Adipose tissue (tissue), 3 donors: ENCODE data around the gene SNRNP27. TPM values are rescaled to one million over a fixed set of nuclear protein-coding genes. Genes with fewer than 3 reads are reported as not detected.

Experiments used
- H3K27ac ChIP-seq: one replicate; pipeline ENCODE4 v1.5.1; 2013; ENCODE audit warnings: low read depth, low read length
- WGBS, 3 donors: extraction: QIAGEN DNeasy Blood & Tissue Kit; methylation state at CpG; one replicate each; pipeline ENCODE4 v1.1.7; 2013; 5-methylcytosine and 5-hydroxymethylcytosine counted together
- polyA plus RNA-seq, 3 donors: library from polyadenylated mRNA; stranded (reverse); fragments of 200-250 nt; gene quantifications; one replicate each; pipeline ENCODE4 v1.2.3, GENCODE V29; 2013
- donor health status: healthy with polysubstance abuse.
- donor health status: Bipolar disorder and iron deficiency.
- donor health status: healthy.

Gene SNRNP27
- polyA plus RNA-seq, 3 donors: 17.9 to 70.9 (median 57.8) TPM

GRCh38 chr2:69914164-69914949, 20.6 kb downstream of the SNRNP27 start:
- WGBS, 3 donors: 0% methylated on average over 56 of the region's 56 CpGs
- peak overlapping the region; percentile 95 for H3K27ac ChIP-seq

- peak within 1 kb of the TSS; percentile 95 for H3K27ac ChIP-seq
- WGBS, 3 donors: 0 to 1% (median 0%) methylated on average over 78 to 81 of the region's 81 CpGs
Measured at GRCh38 chr2:69914950-69915945, 21.5 kb downstream of the SNRNP27 start, which contains the start of gene MXD1. TSS of gene MXD1 (plus strand) at chr2:69915109. CDS start at chr2:69915331, 222 bp downstream.

GRCh38 chr2:69916106-69916505, 22.4 kb downstream of the SNRNP27 start:
- WGBS, 3 donors: 29 to 42% (median 37%) methylated on average over 2 of the region's 2 CpGs
- H3K27ac ChIP-seq: no peak overlapping the region

DNA sequence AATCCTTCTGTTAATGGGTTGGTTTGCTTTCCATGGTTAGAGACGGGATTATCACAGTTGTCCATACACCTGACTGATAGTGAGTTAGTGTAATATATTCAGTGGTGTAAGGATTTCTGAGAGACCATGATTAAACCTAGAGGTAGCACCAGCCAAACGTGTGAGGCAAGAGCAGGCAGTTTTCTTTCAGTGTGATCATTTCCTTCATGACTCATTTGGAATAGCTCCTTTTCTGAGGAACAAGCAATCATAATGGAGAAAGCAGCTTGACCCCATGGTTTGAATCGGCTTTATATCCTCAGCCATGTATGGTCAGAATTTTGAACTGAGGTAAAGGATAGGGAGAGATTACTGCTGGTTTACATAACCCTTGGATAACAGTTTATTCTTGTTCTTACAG, 24.1 kb downstream of the SNRNP27 start:
- no peak overlapping the region for H3K27ac ChIP-seq
- 44 to 56% (median 45%) methylated on average over 3 of the region's 3 CpGs for WGBS, 3 donors

DNA sequence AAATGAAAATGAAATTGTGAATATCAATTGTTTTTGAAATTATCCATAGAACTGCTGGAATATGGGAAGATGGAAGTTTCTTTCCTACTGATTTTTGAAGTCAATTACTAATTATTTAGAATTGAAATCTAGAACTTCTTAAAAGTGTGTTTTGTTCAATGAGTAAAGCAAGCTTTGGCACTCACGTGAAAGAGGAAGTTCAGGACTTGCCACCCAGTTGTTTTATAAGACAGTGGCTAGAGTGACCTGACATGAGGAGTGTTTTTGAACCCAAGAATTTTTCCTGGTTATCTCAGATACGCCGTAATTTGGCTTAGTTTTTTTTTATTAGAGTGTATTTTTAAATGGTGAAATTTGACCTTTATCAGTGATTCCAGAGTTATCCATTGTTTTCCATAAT, 24.6 kb downstream of the SNRNP27 start:
- WGBS, 3 donors: 29 to 80% (median 31%) methylated on average over 3 of the region's 3 CpGs
- H3K27ac ChIP-seq: no peak overlapping the region

- no peak overlapping the region for H3K27ac ChIP-seq
- WGBS, 3 donors: 97 to 98% (median 97%) methylated on average over 3 of the region's 3 CpGs
Measured at GRCh38 chr2:69923116-69923515, 29.4 kb downstream of the SNRNP27 start.

DNA sequence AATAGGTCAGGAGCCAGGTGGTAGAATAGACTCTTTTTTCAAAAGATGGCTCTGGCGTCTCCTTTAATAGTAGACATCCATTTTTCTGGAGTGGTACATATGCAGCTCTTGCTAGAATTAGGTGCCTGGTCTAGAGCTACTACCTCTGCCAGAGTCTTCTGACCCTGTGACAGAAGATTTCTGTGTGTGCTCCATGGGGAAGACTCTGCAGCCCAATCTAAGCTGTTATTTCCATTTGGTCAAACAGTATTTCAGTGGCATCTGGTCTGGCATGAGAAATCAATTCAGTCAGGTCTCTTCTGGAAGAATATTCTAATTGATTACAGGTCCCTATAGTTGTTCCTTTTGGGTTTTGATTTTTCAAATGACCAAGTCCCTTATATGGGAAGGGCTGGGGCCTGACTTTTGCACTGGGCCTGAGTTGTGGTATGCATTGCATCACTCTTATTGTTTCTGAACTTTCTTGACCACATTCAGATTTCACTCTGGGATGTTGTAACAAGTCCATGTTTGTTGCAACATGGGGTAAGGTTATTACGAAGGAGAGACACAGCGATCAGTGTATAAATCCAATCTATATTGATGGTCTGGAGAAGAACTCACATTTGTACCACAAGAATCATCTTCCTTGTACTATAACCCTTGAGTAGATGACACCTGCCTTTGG, 33.2 kb downstream of the SNRNP27 start:
- WGBS, 3 donors: 42 to 92% (median 66%) methylated on average over 3 of the region's 3 CpGs

GRCh38 chr2:69931832-69932595, 38.3 kb downstream of the SNRNP27 start:
- no peak overlapping the region for H3K27ac ChIP-seq
- WGBS, 3 donors: 76 to 90% (median 76%) methylated on average over 7 of the region's 7 CpGs

More for the DNA sequence above, 33.2 kb downstream of the SNRNP27 start:
- no peak overlapping the region for H3K27ac ChIP-seq

DNA sequence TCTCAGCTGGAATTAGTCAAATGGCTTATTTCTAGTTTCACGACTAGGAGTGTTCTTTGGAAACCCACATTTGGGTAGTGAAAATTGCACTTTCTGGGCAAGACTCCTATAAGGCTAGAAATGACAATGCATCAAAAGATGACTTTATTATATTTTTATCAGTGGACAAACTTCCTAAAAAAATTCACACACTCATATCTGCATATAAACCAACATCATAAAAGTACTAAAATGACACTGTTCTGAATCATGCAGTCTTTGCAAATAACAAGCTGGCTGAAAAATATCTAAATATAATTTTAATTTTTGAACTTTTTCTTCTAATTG, 38.8 kb downstream of the SNRNP27 start:
- WGBS, 3 donors: 64 to 86% (median 74%) methylated on average over 1 of the region's 1 CpG
- no peak overlapping the region for H3K27ac ChIP-seq

DNA sequence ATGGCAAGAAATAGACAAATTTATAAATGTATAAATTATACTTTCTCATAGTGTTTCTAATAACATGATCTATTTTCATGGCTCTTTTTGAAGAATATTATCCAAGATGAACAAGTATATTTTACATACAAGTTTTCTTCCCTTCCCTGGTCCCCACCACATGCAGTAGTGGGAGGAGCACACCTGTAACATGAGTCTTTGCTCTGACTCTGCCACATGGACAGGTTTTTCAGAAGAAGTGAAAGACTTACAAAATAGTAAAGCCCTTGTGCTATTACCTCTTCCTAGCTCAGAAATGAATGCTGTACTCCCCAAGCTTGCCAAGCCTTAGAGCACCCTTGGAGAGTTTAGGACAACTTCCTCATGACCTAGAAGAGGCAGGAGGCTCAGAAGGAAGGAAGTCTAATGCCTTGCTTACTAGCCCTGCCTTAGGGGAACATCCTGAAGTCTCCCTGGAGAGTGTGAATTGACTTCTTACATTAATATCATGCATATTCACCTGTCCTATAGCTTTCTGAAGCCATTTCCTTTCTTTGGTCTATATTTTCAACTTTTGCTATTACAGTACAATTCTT, 39.6 kb downstream of the SNRNP27 start:
- peak overlapping the region; percentile 24 for H3K27ac ChIP-seq

DNA sequence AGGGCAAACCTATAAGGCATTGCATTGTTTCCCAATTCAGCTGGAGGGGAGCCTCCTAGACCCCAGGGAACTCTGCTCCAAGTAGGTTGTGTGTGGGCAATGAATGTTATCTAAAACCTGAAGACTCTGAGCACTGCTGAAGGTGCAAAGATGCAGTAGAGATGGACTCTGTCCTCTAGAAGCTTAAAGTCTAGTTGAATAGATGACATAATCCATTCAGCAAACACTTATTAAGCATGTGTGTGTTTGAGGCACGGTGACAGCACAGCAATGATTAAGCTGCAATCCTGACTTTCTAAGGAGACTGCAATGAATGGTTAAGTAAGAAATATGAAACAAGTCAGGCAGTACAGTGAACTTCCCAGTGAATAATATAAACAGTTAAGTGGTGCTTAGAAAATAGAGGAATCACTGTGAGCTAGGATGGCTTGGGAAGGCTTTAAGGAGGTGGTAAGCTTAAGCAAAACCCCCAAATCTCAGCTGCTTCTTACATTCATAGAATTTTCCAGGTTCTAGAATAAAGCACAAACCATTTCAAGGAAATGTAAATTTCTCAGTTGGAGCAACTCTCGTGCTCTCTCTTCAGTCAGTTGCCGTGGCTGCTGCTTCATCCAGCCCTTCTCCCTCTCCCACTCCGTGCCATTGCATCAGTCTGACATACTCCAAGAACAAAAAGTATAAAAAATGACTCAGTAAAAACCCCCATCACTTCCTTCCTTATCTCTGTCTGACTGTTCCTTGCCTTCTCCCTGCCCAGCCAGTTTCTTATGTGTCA, 40.3 kb downstream of the SNRNP27 start:
- WGBS, 3 donors: 28 to 69% (median 30%) methylated on average over 4 of the region's 4 CpGs

GRCh38 chr2:69934614-69934908, 40.8 kb downstream of the SNRNP27 start:
- H3K27ac ChIP-seq: no peak overlapping the region
- 51 to 58% (median 56%) methylated on average over 1 of the region's 1 CpG for WGBS, 3 donors

More for the DNA sequence above, 40.3 kb downstream of the SNRNP27 start:
- H3K27ac ChIP-seq: no peak overlapping the region

GRCh38 chr2:69935011-69935410, 41.3 kb downstream of the SNRNP27 start:
- WGBS, 3 donors: 97 to 99% (median 97%) methylated on average over 5 of the region's 5 CpGs
- no peak overlapping the region for H3K27ac ChIP-seq

DNA sequence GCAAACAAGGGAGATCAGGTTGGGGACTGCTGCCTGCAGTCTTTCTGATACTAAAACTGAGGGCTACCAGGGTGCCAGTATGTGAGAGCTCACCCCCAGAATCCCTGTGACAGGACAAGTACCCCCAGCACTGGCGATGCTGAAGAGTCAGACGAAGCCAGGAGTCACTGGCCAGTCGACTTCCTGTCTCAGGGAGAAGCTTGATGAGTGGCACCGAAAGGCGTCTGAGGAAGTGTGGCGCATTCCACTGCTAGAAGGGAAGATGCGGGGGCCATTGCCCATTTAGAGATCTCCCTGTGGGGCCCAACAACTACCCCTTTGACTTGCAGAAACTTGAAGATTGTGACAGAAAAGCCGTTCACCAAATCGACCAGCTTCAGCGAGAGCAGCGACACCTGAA, 43.1 kb downstream of the SNRNP27 start:
- no peak overlapping the region for H3K27ac ChIP-seq
- WGBS, 3 donors: 59 to 86% (median 73%) methylated on average over 11 of the region's 11 CpGs

DNA sequence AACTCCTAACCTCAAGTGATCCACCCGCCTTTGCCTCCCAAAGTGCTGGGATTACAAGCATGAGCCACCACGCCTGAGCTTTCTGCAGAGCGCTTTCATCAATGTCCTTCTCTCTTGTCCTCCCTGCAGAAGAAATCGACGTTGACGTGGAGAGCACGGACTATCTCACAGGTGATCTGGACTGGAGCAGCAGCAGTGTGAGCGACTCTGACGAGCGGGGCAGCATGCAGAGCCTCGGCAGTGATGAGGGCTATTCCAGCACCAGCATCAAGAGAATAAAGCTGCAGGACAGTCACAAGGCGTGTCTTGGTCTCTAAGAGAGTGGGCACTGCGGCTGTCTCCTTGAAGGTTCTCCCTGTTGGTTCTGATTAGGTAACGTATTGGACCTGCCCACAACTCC, 44.2 kb downstream of the SNRNP27 start:
- WGBS, 3 donors: 92 to 95% (median 94%) methylated on average over 14 of the region's 14 CpGs
- H3K27ac ChIP-seq: no peak overlapping the region

- 82 to 90% (median 88%) methylated on average over 14 of the region's 14 CpGs for WGBS, 3 donors
- H3K27ac ChIP-seq: no peak overlapping the region
Measured at GRCh38 chr2:69939722-69940121, 46.0 kb downstream of the SNRNP27 start.

GRCh38 chr2:69940691-69941090, 46.9 kb downstream of the SNRNP27 start:
- WGBS, 3 donors: 94 to 96% (median 95%) methylated on average over 8 of the region's 8 CpGs
- no peak overlapping the region for H3K27ac ChIP-seq
